Activated naive CD8-positive, alpha-beta T cell treated with anti-CD3 and anti-CD28 coated beads, Interleukin-2, amount 10 ng/mL, durations not matched to agents 7 days and 5 days (primary cell): Measurements from ENCODE around the gene NOD2. TPM values are rescaled to one million over a fixed set of nuclear protein-coding genes. Genes with fewer than 3 reads are reported as not detected.

Source experiments
- ATAC-seq: fragments of 150-1000 bp; cut with Tn5 transposase; one replicate; pipeline ENCODE4 v1.10.0; 2021; ENCODE audit warnings: low read depth, moderate library complexity
- POLR2A ChIA-PET: fragments of 350-600 bp; sonication (Branson Sonifier 250); formaldehyde crosslinking; loops from one replicate; lab custom pipeline; 2021; ENCODE audit warnings: antibody characterized with exemption; lab: Charles Lee
- DNase-seq: peaks from one replicate; pipeline ENCODE4 v3.0.0; 2021
- H3K27ac Mint-ChIP-seq: one replicate; pipeline ENCODE4 v1.8.0; 2022; ENCODE audit warnings: mild to moderate bottlenecking, mixed read lengths
- H3K27me3 Mint-ChIP-seq: one replicate; pipeline ENCODE4 v1.8.0; 2022; ENCODE audit warnings: mild to moderate bottlenecking, moderate library complexity, mixed read lengths
- H3K36me3 Mint-ChIP-seq: one replicate; pipeline ENCODE4 v1.8.0; 2021; ENCODE audit warnings: mild to moderate bottlenecking, mixed read lengths
- H3K4me1 Mint-ChIP-seq: one replicate; pipeline ENCODE4 v1.8.0; 2021; ENCODE audit warnings: mixed read lengths
- H3K4me3 Mint-ChIP-seq: one replicate; pipeline ENCODE4 v1.8.0; 2022; ENCODE audit warnings: mild to moderate bottlenecking, moderate library complexity, mixed read lengths
- H3K9me3 Mint-ChIP-seq: one replicate; pipeline ENCODE4 v1.8.0; 2021; ENCODE audit warnings: mixed read lengths
- microRNA-seq: library from miRNA; unstranded; fragments of <30 nt; microRNA quantifications from one replicate; pipeline ENCODE4 v1.2.0, GENCODE V29; 2022
- total RNA-seq, 2 experiments: library from RNA; stranded (reverse); gene quantifications; one replicate each; pipeline ENCODE4 v1.2.3, GENCODE V29; 2021

Gene NOD2
- total RNA-seq, 2 experiments from 2014 or later: 2.8 to 3.5 TPM

DNA sequence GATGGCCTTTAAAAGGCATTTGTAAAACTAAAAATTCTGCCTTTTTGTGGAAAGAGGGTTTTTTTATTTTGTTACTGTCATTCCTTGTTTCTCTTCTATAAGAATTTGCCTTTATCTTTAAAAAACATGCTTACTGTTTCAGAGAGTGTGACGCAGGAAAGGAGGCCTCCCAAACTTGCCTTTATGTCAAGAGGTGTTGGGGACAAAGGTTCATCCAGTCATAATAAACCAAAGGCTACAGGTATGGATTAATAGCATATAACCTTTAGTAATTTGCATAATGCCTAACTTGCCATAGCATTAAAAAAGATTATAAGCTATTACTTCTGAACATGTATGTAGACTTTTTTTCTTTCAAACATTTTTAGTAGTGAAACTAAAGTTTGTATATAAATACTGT lies 82.6 kb downstream of the NOD2 start:
- Mint-ChIP-seq H3K4me3 (no peak overlapping the region), H3K9me3 (no peaks in the 10 kb centered on the region), H3K27ac (no peak overlapping the region), H3K36me3 (peaks cover 54% of the 10 kb centered on the region), H3K4me1 (peaks cover 14% of the 10 kb centered on the region), H3K27me3 (no peaks in the 10 kb centered on the region)
- ATAC-seq (no peak), DNase-seq (no peak)
- POLR2A ChIA-PET: no interaction called here

DNA sequence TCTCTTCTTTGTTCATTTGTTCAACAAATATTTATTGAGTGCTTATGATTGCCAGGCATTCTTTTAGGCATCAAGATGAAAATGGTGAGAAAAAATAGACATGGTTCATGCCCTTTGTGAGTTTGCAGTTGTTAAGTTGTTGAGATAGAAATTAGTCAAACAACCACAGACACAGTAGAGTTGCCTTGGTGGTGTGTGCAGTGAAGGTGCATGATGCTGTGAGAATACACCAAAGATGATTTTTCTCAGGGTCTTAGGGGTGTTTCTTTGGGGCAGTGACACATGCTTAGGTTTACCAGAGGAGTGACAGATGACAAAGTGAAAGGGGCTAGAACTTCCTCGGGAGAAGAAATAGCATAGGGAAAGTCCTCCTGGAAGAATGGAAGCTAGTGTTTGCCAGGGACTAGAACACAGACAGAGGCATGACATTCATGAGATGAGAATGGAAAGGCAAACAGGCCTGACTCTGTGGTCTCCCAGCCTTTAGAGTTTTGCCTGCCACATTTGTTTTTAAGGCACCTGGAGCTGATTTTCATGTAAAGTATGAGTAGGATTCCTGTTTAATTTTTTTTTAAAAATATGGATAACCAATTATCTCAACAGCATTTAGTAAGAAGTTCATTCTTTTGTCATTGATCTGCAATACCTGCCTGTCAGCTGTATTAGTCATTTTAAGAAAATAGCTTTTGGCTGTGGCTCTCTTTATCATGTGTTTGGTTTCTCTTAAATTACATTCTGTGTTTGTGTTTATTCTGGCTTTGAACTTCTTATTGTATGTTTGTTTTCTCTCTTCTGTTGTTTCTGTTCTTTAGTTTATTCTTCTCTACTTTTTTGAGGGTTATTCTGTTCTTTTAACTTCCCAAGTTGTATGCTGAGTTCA lies 85.1 kb downstream of the NOD2 start:
- DNase-seq (no peak), ATAC-seq (peak; percentile 30)
- Mint-ChIP-seq H3K4me1 (peaks cover 17% of the 10 kb centered on the region), H3K27ac (no peak overlapping the region), H3K9me3 (no peaks in the 10 kb centered on the region), H3K36me3 (peaks cover 49% of the 10 kb centered on the region), H3K4me3 (no peak overlapping the region), H3K27me3 (no peaks in the 10 kb centered on the region)
- POLR2A ChIA-PET: no interaction called here

DNA sequence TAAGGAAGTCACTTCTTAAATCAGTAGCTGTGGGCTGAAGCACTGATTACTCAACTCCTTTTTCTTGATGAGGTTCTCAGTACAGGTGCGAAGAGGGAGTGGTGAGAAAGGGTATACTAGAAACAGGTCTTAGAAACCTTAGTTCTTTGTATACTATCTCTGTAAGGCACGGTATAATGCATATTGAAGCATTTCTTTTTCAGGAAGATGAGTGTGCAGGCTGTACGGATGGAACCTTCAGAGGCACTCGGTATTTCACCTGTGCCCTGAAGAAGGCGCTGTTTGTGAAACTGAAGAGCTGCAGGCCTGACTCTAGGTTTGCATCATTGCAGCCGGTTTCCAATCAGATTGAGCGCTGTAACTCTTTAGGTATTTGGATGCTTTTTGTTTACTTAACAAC lies 87.6 kb downstream of the NOD2 start:
- Mint-ChIP-seq H3K27ac (no peak overlapping the region), H3K4me1 (peaks cover 17% of the 10 kb centered on the region), H3K36me3 (peaks cover 57% of the 10 kb centered on the region), H3K27me3 (no peaks in the 10 kb centered on the region), H3K4me3 (no peak overlapping the region), H3K9me3 (no peaks in the 10 kb centered on the region)
- DNase-seq (no peak), ATAC-seq (no peak)
- POLR2A ChIA-PET: interaction anchor here (0.7 kb wide), 1 partner anchor 44 kb away, joined by 3 read pairs; no protein-coding TSS in a partner anchor

- Mint-ChIP-seq H3K27me3 (no peaks in the 10 kb centered on the region), H3K4me3 (no peak overlapping the region), H3K9me3 (no peaks in the 10 kb centered on the region), H3K4me1 (peaks cover 17% of the 10 kb centered on the region), H3K36me3 (peaks cover 62% of the 10 kb centered on the region), H3K27ac (no peak overlapping the region)
- POLR2A ChIA-PET: no interaction called here
- ATAC-seq: no peak
- no peak for DNase-seq
These were observed 88.1 kb downstream of the NOD2 start for GRCh38 chr16:50781518-50781917.

Small RNAs within 50 kb of the gene (microRNA-seq; reads per million reads assigned to microRNA genes)
- gene MIR3181: 4.2 reads per million

Other genes with a start within 250 kb of the NOD2 start
- gene NKD1, start 145.2 kb upstream of the NOD2 start, total RNA-seq: 1 to 10 TPM in 1 of 2 experiments, under 1 TPM in 1; 0.91 to 1.1 TPM
- gene SNX20, start 12.3 kb upstream of the NOD2 start, total RNA-seq: 10 to 100 TPM; 70.6 to 76.3 TPM
- gene CYLD, start 48.5 kb downstream of the NOD2 start, total RNA-seq: 100 to 1,000 TPM; 166 to 172 TPM